Osteoblast (primary cell): ENCODE measurements around the gene SPINK14. TPM values are rescaled to one million over a fixed set of nuclear protein-coding genes. Genes with fewer than 3 reads are reported as not detected.

ENCODE experiments used
- DNase-seq: peaks from one replicate; pipeline ENCODE4 v3.0.0; 2011; ENCODE audit warnings: low spot score, mixed read lengths; ENCODE audit not compliant: insufficient read length; ENCODE audit errors: missing footprints
- H2AFZ ChIP-seq: 2 replicates; pipeline ENCODE4 v1.6.0; 2011; ENCODE audit warnings: mild to moderate bottlenecking, low read length
- H3K27ac ChIP-seq: 2 replicates; pipeline ENCODE4 v1.5.1; 2011; ENCODE audit warnings: mild to moderate bottlenecking, low read depth, low read length, moderate library complexity
- H3K27me3 ChIP-seq: 2 replicates; pipeline ENCODE4 v1.6.0; 2012; ENCODE audit warnings: mild to moderate bottlenecking, control low read depth, inconsistent platforms, low read length, moderate library complexity; ENCODE audit not compliant: insufficient read depth
- H3K36me3 ChIP-seq: 2 replicates; pipeline ENCODE4 v1.5.1; 2011; ENCODE audit warnings: mild to moderate bottlenecking, low read length, control low read depth, moderate library complexity; ENCODE audit not compliant: insufficient read depth
- H3K4me1 ChIP-seq: 2 replicates; pipeline ENCODE4 v1.5.1; 2011; ENCODE audit warnings: mild to moderate bottlenecking, low read length, control low read depth, moderate library complexity; ENCODE audit not compliant: insufficient read depth
- H3K4me2 ChIP-seq: 2 replicates; pipeline ENCODE4 v1.6.0; 2011; ENCODE audit warnings: mild to moderate bottlenecking, low read length; ENCODE audit not compliant: insufficient read depth
- H3K4me3 ChIP-seq: fragments of 200-600 bp; sonication (generic); 3 replicates; pipeline ENCODE4 v1.5.1; 2012; ENCODE audit warnings: mild to moderate bottlenecking, low read length, inconsistent platforms; ENCODE audit not compliant: insufficient read depth
- H3K79me2 ChIP-seq: 2 replicates; pipeline ENCODE4 v1.6.0; 2012; ENCODE audit warnings: mild to moderate bottlenecking, low read length, control low read depth, inconsistent platforms; ENCODE audit not compliant: insufficient read depth
- H3K9me3 ChIP-seq: 2 replicates; pipeline ENCODE4 v1.5.1; 2011; ENCODE audit warnings: low read depth, low read length, control low read depth
- H4K20me1 ChIP-seq: 2 replicates; pipeline ENCODE4 v1.6.0; 2012; ENCODE audit warnings: mild to moderate bottlenecking, low read length, control low read depth; ENCODE audit not compliant: insufficient read depth
- total RNA-seq: library from RNA; depleted of rRNA; stranded (reverse); fragments of >200 nt; gene quantifications from 2 replicates; pipeline ENCODE4 v1.2.3, GENCODE V29; 2012
- TF ChIP-seq, protein P1 (sequence below): IDR thresholded peaks from 2 replicates; pipeline ENCODE4 v1.5.1; 2011; ENCODE audit warnings: mild to moderate bottlenecking, low read depth, low read length, moderate library complexity; ENCODE audit errors: extremely low read depth

The SPINK14 gene, protein sequence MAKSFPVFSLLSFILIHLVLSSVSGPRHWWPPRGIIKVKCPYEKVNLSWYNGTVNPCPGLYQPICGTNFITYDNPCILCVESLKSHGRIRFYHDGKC
- not detected in 2 replicates for total RNA-seq

DNA sequence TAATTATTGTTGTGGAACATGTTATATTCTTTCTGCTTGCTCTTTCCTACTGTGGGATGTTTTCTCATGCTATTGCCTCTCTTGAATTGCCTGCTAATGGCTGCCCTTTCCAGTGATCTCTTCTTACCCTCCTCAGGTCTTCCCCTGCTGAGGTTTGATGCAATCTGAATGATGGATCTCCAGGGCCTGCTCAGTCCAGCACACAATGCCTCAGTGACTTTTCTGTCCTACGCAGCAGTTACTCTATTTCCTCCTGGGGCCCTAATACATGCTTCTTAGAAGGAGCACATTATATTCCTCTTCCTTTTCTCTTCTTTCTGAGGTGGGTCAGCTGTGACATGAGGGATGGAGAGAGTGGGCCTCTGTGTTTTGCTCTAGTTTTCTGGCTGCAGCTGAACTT, at the start of gene SPINK14:
Gene SPINK14, plus strand, starts transcription at position 301 of the 400 bp plus-strand sequence. CDS start 1,187 bp downstream, outside the sequence.
- H3K9me3 ChIP-seq = no peaks in the 10 kb centered on the region
- H2AFZ ChIP-seq = no peak within 1 kb of the TSS
- H3K36me3 ChIP-seq = no peaks in the 10 kb centered on the region
- H4K20me1 ChIP-seq = no peaks in the 10 kb centered on the region
- no peak within 1 kb of the TSS for H3K4me3 ChIP-seq
- H3K27me3 ChIP-seq = no peaks in the 10 kb centered on the region
- H3K4me1 ChIP-seq = no peaks in the 10 kb centered on the region
- DNase-seq = no peak
- TF ChIP-seq, protein P1, sequence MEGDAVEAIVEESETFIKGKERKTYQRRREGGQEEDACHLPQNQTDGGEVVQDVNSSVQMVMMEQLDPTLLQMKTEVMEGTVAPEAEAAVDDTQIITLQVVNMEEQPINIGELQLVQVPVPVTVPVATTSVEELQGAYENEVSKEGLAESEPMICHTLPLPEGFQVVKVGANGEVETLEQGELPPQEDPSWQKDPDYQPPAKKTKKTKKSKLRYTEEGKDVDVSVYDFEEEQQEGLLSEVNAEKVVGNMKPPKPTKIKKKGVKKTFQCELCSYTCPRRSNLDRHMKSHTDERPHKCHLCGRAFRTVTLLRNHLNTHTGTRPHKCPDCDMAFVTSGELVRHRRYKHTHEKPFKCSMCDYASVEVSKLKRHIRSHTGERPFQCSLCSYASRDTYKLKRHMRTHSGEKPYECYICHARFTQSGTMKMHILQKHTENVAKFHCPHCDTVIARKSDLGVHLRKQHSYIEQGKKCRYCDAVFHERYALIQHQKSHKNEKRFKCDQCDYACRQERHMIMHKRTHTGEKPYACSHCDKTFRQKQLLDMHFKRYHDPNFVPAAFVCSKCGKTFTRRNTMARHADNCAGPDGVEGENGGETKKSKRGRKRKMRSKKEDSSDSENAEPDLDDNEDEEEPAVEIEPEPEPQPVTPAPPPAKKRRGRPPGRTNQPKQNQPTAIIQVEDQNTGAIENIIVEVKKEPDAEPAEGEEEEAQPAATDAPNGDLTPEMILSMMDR = no peak
- no peaks in the 10 kb centered on the region for H3K79me2 ChIP-seq
- H3K4me2 ChIP-seq = no peak within 1 kb of the TSS
- no peak within 1 kb of the TSS for H3K27ac ChIP-seq

DNA sequence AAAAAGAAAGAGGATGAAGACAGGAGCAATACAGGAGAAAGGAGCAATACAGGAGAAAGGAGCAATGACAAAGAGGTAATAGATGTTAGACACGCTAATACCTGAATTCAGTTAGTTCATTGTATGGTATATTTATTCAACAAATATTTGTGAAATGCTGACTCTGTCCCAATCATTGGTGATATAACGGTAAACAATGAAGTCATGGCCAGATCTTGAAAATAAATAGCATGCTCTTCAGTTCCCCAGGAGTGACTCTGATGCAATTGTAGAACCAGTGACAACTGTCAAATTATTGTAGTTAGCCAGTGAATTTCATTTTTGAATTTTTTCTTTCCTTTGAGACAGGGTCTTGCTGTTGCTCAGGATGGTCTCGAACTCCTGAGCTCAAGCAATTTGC, 48.0 kb upstream of the SPINK14 start:
- H3K4me3 ChIP-seq = no peak overlapping the region
- TF ChIP-seq, protein P1 = no peak
- DNase-seq = no peak
- no peaks in the 10 kb centered on the region for H3K9me3 ChIP-seq
- H4K20me1 ChIP-seq = no peaks in the 10 kb centered on the region
- H2AFZ ChIP-seq = no peak overlapping the region
- no peaks in the 10 kb centered on the region for H3K4me1 ChIP-seq
- H3K27ac ChIP-seq = no peak overlapping the region
- no peaks in the 10 kb centered on the region for H3K27me3 ChIP-seq
- H3K36me3 ChIP-seq = no peaks in the 10 kb centered on the region
- no peaks in the 10 kb centered on the region for H3K79me2 ChIP-seq
- H3K4me2 ChIP-seq = no peak overlapping the region

DNA sequence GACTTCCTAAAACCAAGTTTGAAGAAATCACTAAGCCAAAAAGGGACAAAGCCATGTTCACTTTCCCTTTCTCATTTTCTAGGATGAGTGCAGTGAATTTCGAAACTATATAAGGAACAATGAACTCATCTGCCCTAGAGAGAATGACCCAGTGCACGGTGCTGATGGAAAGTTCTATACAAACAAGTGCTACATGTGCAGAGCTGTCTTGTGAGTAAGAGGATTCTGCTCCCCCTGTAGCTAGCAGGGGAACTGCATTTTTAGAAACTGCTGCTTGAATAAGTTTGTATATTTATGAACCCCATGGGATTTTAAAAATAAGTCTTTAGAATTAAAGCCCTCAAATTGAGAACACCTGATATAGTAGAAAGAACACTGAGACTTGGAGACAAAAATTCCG, 42.7 kb upstream of the SPINK14 start:
- Histone ChIP-seq H4K20me1 (no peaks in the 10 kb centered on the region), H2AFZ (no peak overlapping the region), H3K27ac (no peak overlapping the region), H3K79me2 (no peaks in the 10 kb centered on the region), H3K4me2 (no peak overlapping the region), H3K27me3 (no peaks in the 10 kb centered on the region), H3K4me1 (no peaks in the 10 kb centered on the region), H3K9me3 (no peaks in the 10 kb centered on the region), H3K4me3 (no peak overlapping the region), H3K36me3 (no peaks in the 10 kb centered on the region)
- TF ChIP-seq, protein P1 = peak; percentile 7
- peak; percentile 69 for DNase-seq

DNA sequence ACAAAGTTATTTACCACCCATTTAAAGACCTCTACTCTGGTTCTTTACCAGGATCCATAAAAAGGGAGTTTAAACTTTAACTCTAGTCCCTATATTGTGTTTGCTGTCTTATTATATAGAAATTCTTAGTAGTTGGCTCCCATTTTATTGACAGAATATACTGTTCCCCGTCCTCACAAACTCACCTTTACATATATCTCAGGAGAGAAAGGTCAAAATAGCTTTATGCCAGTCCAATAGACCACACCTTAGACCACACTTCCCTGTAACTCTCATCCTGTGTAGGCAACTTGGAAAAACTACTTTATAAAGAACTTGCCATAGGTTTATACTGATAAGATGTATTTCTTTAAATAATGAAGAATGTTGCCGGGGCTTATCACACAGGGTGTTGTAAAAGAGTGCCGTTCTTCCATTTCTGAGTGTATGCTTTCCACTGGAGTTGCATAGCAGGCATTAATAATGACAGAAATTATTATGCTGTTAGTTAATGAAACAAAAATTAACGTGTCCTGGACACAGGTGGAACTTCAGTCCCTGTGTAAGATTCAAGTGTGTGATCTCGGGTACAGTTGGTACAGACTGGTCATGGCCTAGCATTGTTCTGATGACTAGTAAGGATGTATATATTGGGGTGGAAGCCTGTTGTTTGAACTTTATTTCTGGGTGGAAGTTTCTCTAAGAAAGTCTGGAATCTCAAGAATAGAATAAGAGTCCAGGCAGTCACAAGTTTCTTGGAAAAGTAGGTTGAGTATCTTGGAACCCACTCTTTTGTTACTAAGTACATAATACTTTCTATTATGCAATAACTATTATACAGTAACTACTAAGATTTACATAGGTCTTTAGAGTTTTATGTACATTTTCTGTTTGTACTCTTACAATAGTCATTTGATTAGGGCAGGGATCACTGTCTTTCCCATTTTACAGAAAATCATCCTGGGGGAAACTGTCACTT, 33.0 kb upstream of the SPINK14 start:
- Histone ChIP-seq H3K36me3 (no peaks in the 10 kb centered on the region), H3K4me3 (no peak overlapping the region), H3K4me1 (no peaks in the 10 kb centered on the region), H3K27me3 (no peaks in the 10 kb centered on the region), H2AFZ (no peak overlapping the region), H3K79me2 (no peaks in the 10 kb centered on the region), H4K20me1 (no peaks in the 10 kb centered on the region), H3K4me2 (no peak overlapping the region), H3K9me3 (no peaks in the 10 kb centered on the region), H3K27ac (no peak overlapping the region)
- TF ChIP-seq, protein P1 = no peak
- DNase-seq = no peak
